OCI-LY7 (cell line): Measurements from ENCODE around the gene SAXO1.

Source experiments
- CTCF ChIP-seq: fragments of 200-600 bp; sonication (generic); conservative IDR thresholded peaks from 2 replicates; pipeline ENCODE4 v1.5.1; 2014; ENCODE audit warnings: mild to moderate bottlenecking, antibody characterized with exemption, low read length, moderate library complexity, mixed read lengths
- EZH2phosphoT487 ChIP-seq: fragments of 200-600 bp; sonication (generic); IDR thresholded peaks from 2 replicates; pipeline ENCODE4 v1.6.1; 2018; ENCODE audit warnings: low read depth, borderline replicate concordance, mild to moderate bottlenecking, mixed run types, antibody characterized with exemption, low read length, moderate library complexity, mixed read lengths

- no peak for TF ChIP-seq CTCF
- TF ChIP-seq EZH2phosphoT487: no peak
These were observed 90.2 kb downstream of the SAXO1 start for GRCh38 chr9:18942801-18943200.
